HCT116 (cell line): ENCODE results near the gene PLPPR3.

Experiments
- CTCF ChIP-seq, 3 experiments: fragments of 200-600 bp in 1 of 3; sonication (generic) in 1 of 3; IDR thresholded peaks in 2 of 3; conservative IDR thresholded peaks in 1 of 3; 2 replicates each; pipeline ENCODE4 v1.5.1; 2012 to 2017; ENCODE audit warnings: low read depth in 2 of 3, low read length in 2 of 3, antibody characterized with exemption in 1 of 3, borderline replicate concordance in 1 of 3, control low read depth in 1 of 3, mild to moderate bottlenecking in 1 of 3, mixed read lengths in 1 of 3, mixed run types in 1 of 3, moderate library complexity in 1 of 3; ENCODE audit not compliant: insufficient read depth in 1 of 3
- EZH2phosphoT487 ChIP-seq: fragments of 200-600 bp; IDR thresholded peaks from 2 replicates; pipeline ENCODE4 v1.6.1; 2018; ENCODE audit warnings: antibody characterized with exemption, borderline replicate concordance
- MAX ChIP-seq: IDR thresholded peaks from 2 replicates; pipeline ENCODE4 v1.6.1; 2012
- POLR2A ChIP-seq: IDR thresholded peaks from 2 replicates; pipeline ENCODE4 v1.7.0; 2011; ENCODE audit warnings: borderline replicate concordance; ENCODE audit not compliant: insufficient read depth, insufficient read length; ENCODE audit errors: extremely low read depth
- SRF ChIP-seq: IDR thresholded peaks from 2 replicates; pipeline ENCODE4 v1.6.1; 2012; ENCODE audit warnings: low read depth
- YY1 ChIP-seq: IDR thresholded peaks from 2 replicates; pipeline ENCODE4 v1.6.1; 2011; ENCODE audit warnings: low read length, low read depth, moderate library complexity, mild to moderate bottlenecking; ENCODE audit not compliant: insufficient replicate concordance; ENCODE audit errors: extremely low read depth

GRCh38 chr19:808423-808775 is 13.4 kb downstream of the PLPPR3 start:
- TF ChIP-seq POLR2A (no peak), EZH2phosphoT487 (no peak), CTCF (IDR thresholded peaks at IDR 0.05 in 2 of 3, conservative IDR thresholded peaks at IDR 0.05 in 1 of 3; ENCODE audit: borderline replicate concordance in 1 of 3, insufficient read depth in 1 of 3, low read depth in 2 of 3, low read length in 2 of 3) (no peak), YY1 (no peak), MAX (no peak), SRF (no peak)
